ENCODE measurements around the gene ANAPC4.
"Not testable (repeated sequence)": the region's sequence is repeated elsewhere in the genome, so short reads cannot be mapped to it uniquely, and the experiment has no call there.

ANAPC4 gene, protein sequence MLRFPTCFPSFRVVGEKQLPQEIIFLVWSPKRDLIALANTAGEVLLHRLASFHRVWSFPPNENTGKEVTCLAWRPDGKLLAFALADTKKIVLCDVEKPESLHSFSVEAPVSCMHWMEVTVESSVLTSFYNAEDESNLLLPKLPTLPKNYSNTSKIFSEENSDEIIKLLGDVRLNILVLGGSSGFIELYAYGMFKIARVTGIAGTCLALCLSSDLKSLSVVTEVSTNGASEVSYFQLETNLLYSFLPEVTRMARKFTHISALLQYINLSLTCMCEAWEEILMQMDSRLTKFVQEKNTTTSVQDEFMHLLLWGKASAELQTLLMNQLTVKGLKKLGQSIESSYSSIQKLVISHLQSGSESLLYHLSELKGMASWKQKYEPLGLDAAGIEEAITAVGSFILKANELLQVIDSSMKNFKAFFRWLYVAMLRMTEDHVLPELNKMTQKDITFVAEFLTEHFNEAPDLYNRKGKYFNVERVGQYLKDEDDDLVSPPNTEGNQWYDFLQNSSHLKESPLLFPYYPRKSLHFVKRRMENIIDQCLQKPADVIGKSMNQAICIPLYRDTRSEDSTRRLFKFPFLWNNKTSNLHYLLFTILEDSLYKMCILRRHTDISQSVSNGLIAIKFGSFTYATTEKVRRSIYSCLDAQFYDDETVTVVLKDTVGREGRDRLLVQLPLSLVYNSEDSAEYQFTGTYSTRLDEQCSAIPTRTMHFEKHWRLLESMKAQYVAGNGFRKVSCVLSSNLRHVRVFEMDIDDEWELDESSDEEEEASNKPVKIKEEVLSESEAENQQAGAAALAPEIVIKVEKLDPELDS

GRCh38 chr4:25376754-25377571 is at the start of gene ANAPC4:
Gene ANAPC4, plus strand, starts transcription at chr4:25377263. Its CDS starts 165 bp downstream, at chr4:25377428.
- DNase-seq (ENCODE audit: low spot score): peak; percentile 84

GRCh38 chr4:25328463-25328862 is 48.6 kb upstream of the ANAPC4 start:
- DNase-seq (ENCODE audit: low spot score): not testable (repeated sequence)

- no peak for DNase-seq (ENCODE audit: low spot score)
Measured at GRCh38 chr4:25330335-25330734, 46.7 kb upstream of the ANAPC4 start.

GRCh38 chr4:25330905-25331808 is 45.9 kb upstream of the ANAPC4 start:
- no peak for DNase-seq (ENCODE audit: low spot score)

- peak; percentile 9 for DNase-seq (ENCODE audit: low spot score)
Measured at GRCh38 chr4:25343671-25344070, 33.4 kb upstream of the ANAPC4 start.

DNA sequence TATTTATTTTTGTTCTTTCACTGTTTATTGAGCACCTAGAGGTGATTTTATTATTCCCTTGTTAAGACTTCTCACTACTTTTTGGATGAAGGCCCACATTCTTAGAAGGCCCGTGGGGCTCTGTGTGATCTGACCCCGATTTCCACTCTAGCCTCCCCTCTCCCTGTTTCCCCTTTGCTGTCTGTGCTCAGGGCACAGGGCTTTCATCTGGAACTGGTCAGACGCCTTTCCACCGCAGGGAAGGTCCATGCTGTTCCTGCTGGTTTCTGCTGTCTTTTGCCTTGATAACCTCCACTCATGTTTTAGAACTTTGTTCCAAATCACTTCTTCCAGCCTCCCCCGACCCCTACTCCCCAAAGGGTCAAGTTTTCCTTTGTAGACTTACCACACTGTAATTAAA is 31.3 kb upstream of the ANAPC4 start:
- no peak for DNase-seq (ENCODE audit: low spot score)

GRCh38 chr4:25346913-25347312 is 30.1 kb upstream of the ANAPC4 start:
- no peak for DNase-seq (ENCODE audit: low spot score)

DNA sequence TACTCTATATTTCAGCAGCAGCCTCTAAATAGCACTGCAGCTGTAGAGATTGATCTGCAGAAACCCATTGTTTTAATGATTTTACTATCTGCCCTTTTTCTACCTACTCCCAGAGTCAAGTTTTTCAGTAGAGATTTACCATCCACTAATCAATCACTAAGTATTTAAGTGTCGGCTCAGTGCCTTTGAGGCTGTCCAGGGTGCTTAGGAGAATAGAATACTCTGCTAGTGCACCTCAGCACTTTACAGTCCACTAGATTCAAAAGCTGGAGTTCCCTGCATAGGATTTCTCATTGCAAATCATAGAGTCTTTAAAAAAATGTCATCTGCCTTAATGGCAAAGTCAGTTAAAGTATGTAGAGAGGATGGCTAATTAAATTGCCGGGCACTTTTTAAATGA is 29.6 kb upstream of the ANAPC4 start:
- no peak for DNase-seq (ENCODE audit: low spot score)

DNA sequence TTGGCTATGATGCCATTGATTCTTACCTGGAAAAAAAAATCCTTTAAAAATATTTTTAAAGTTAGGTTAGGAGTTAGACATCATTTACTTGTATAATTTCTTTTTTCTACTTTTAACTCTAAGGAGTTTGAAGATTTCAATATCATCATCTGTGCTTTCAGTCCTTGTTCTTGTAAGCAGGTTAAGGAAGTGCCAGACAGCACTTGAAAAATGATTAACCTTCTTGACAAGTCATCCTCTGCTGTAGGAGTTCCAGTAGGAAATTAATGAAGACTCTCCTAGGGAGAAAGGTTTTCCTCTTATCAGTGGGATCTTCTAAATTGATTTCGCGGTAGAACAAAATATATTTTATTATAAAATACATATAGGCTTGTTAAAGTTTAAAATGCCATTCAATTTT is 29.1 kb upstream of the ANAPC4 start:
- DNase-seq (ENCODE audit: low spot score): no peak

DNA sequence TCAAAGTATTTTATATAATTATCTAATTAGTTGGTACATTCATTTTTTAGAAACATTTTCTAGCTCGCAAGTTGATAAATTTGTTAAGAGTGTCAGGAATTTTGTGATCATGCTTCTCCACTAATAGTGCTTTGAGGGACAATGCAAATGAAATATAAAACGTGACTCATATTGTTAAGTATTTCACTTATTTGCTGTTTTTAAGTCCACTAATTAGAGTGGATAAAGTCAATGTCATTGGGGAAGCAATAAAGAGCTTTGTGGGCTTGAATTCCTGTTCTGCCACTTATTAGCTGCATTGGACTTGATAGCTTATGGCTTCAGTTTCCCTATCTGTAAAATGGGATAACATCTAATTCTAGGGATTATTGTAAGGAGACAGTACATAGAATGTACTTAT is 26.5 kb upstream of the ANAPC4 start:
- DNase-seq (ENCODE audit: low spot score): no peak

GRCh38 chr4:25351777-25352416 is 25.2 kb upstream of the ANAPC4 start:
- DNase-seq (ENCODE audit: low spot score): no peak

DNA sequence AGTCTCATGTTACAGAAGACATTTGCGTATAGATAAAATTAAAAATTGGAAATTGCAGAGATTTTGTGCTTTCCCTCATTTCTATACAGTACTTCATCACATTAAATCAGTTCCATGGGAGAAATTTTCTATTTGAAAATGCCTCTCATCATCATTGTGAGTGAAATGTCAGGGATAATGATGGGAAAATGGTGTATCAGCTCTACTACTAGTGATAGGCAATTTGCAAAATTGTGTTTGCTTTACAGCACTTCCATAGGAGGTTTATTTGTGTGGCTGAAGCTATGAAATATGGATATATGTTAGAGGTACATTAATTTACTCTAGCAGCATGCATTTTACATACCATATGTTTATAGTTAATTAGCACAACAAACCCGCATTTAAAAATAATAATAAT is 21.0 kb upstream of the ANAPC4 start:
- no peak for DNase-seq (ENCODE audit: low spot score)

- DNase-seq (ENCODE audit: low spot score): no peak
Measured at GRCh38 chr4:25358515-25359275, 18.4 kb upstream of the ANAPC4 start.

- DNase-seq (ENCODE audit: low spot score): no peak
Measured at GRCh38 chr4:25361253-25361652, 15.8 kb upstream of the ANAPC4 start.

DNA sequence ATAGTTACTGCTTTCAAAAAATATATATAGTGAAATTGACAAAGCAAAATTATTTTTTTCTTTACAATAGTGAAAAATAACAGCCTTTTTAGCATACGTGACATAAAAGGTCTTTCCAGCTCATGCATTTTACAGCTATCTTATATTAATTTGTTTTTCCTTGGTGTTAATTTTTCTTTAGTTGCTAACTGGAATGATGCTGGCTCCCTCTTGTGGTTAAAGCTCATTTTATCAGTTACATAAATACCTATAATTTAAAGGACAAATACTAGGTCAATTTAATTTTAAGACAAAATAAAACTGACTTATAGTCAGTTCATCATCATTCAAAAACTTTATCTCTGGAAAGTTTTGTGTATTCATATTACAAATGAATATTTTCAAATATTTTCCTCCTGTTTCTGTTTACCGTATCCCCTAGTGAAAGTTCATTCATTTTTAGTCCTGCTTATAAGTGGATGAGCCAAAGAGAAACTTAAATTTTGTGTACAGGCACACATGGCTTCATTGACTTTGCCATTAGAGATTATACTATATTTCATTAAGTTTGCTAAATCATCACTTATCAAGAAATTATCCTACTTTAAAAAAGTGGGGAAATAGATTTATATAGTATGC is 9.9 kb upstream of the ANAPC4 start:
- peak; percentile 11 for DNase-seq (ENCODE audit: low spot score)

GRCh38 chr4:25367877-25368276 is 9.2 kb upstream of the ANAPC4 start:
- DNase-seq (ENCODE audit: low spot score): no peak

GRCh38 chr4:25368315-25368714 is 8.7 kb upstream of the ANAPC4 start:
- DNase-seq (ENCODE audit: low spot score): no peak

- no peak for DNase-seq (ENCODE audit: low spot score)
Measured at GRCh38 chr4:25370242-25370641, 6.8 kb upstream of the ANAPC4 start.

DNA sequence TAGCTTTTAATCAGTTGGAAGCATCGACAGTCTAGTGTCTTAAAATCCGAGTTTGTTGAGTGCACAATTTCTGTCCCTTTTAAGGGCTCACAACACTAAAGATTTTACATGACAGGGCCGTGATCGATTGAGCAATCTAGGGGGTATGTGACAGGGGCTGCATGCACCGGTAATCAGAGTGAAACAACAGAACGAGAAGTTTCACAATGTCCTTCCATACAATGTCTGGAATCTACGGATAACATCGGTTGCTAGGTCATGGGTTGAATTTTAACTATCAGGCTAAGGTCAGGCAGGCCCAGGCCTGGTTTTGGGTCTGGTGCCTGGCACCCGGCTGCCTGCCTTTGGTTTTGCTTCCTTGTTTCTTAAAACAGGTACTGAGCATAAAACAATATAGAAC is 4.5 kb upstream of the ANAPC4 start:
- not testable (repeated sequence) for DNase-seq (ENCODE audit: low spot score)
